WTC11 (cell line): ENCODE results near the gene SYT15. TPM values are rescaled to one million over a fixed set of nuclear protein-coding genes. Genes with fewer than 3 reads are reported as not detected.

Experiments
- ATAC-seq: fragments of 200-7000 bp; cut with Tn5 transposase; 2 replicates; pipeline ENCODE4 v1.10.0; 2021; ENCODE audit warnings: mild to moderate bottlenecking, moderate library complexity
- CTCF ChIA-PET: fragments of 300-600 bp; sonication (Branson Sonifier 250); formaldehyde crosslinking; loops from one replicate; lab custom pipeline; 2021; ENCODE audit warnings: antibody characterized with exemption; lab: Charles Lee
- POLR2A ChIA-PET: fragments of 350-600 bp; sonication (Branson Sonifier 250); formaldehyde crosslinking; loops from one replicate; lab custom pipeline; 2021; ENCODE audit warnings: antibody characterized with exemption; lab: Charles Lee
- DNase-seq: peaks from one replicate; pipeline ENCODE4 v3.0.0; 2021; ENCODE audit warnings: low spot score
- H3K27ac Mint-ChIP-seq: 2 replicates; pipeline ENCODE4 v1.8.0; 2021; ENCODE audit warnings: mixed read lengths
- H3K27me3 Mint-ChIP-seq: 2 replicates; pipeline ENCODE4 v1.8.0; 2021; ENCODE audit warnings: low read depth, mild to moderate bottlenecking, moderate library complexity, mixed read lengths
- H3K36me3 Mint-ChIP-seq: 2 replicates; pipeline ENCODE4 v1.8.0; 2021; ENCODE audit warnings: mixed read lengths
- H3K4me1 Mint-ChIP-seq: 2 replicates; pipeline ENCODE4 v1.8.0; 2022; ENCODE audit warnings: mixed read lengths
- H3K4me3 Mint-ChIP-seq: 2 replicates; pipeline ENCODE4 v1.8.0; 2021; ENCODE audit warnings: mild to moderate bottlenecking, moderate library complexity, mixed read lengths
- H3K9me3 Mint-ChIP-seq: 2 replicates; pipeline ENCODE4 v1.8.0; 2021; ENCODE audit warnings: mixed read lengths
- ATF2 ChIP-seq: sonication (generic); formaldehyde crosslinking; IDR thresholded peaks from 2 replicates; pipeline ENCODE4 v1.8.1; 2022; ENCODE audit warnings: low read depth, missing genetic modification reagents, borderline replicate concordance
- ESRRA ChIP-seq: sonication (generic); formaldehyde crosslinking; IDR thresholded peaks from 2 replicates; pipeline ENCODE4 v1.8.1; 2022; ENCODE audit warnings: mild to moderate bottlenecking, missing genetic modification reagents, borderline replicate concordance
- GTF2I ChIP-seq: fragments of 250-450 bp; sonication (Bioruptor Pico); conservative IDR thresholded peaks from 2 replicates; pipeline ENCODE4 v1.4.0; 2021; ENCODE audit warnings: mild to moderate bottlenecking
- IRF2 ChIP-seq: sonication (generic); formaldehyde crosslinking; IDR thresholded peaks from 2 replicates; pipeline ENCODE4 v1.8.0; 2022; ENCODE audit warnings: low read depth, missing genetic modification reagents, borderline replicate concordance
- KAT7 ChIP-seq: sonication (generic); formaldehyde crosslinking; IDR thresholded peaks from 2 replicates; pipeline ENCODE4 v1.8.1; 2023; ENCODE audit warnings: missing genetic modification reagents, mild to moderate bottlenecking, borderline replicate concordance
- MXD4 ChIP-seq: fragments of 250-450 bp; sonication (Bioruptor Pico); IDR thresholded peaks from 2 replicates; pipeline ENCODE4 v1.8.0; 2021; ENCODE audit warnings: mild to moderate bottlenecking, moderate library complexity, borderline replicate concordance
- SOX15 ChIP-seq: fragments of 250-450 bp; sonication (Bioruptor Pico); IDR thresholded peaks from 2 replicates; pipeline ENCODE4 v1.9.0; 2021; ENCODE audit warnings: mild to moderate bottlenecking
- TEAD4 ChIP-seq: sonication (generic); formaldehyde crosslinking; IDR thresholded peaks from 2 replicates; pipeline ENCODE4 v1.8.0; 2022; ENCODE audit warnings: mild to moderate bottlenecking, missing genetic modification reagents
- USF2 ChIP-seq: sonication (generic); formaldehyde crosslinking; IDR thresholded peaks from 2 replicates; pipeline ENCODE4 v1.8.1; 2023; ENCODE audit warnings: mild to moderate bottlenecking, missing genetic modification reagents, moderate library complexity
- ZBTB21 ChIP-seq: sonication (generic); formaldehyde crosslinking; IDR thresholded peaks from 2 replicates; pipeline ENCODE4 v1.8.1; 2023; ENCODE audit warnings: mild to moderate bottlenecking, missing genetic modification reagents, borderline replicate concordance
- ZNF121 ChIP-seq: sonication (generic); formaldehyde crosslinking; IDR thresholded peaks from 2 replicates; pipeline ENCODE4 v1.8.0; 2023; ENCODE audit warnings: missing genetic modification reagents
- ZNF219 ChIP-seq: sonication (generic); formaldehyde crosslinking; IDR thresholded peaks from 2 replicates; pipeline ENCODE4 v1.8.0; 2023; ENCODE audit warnings: missing genetic modification reagents, mild to moderate bottlenecking, borderline replicate concordance
- ZNF416 ChIP-seq: fragments of 250-450 bp; sonication (Bioruptor Pico); IDR thresholded peaks from 2 replicates; pipeline ENCODE4 v1.9.0; 2021; ENCODE audit warnings: mild to moderate bottlenecking, inconsistent platforms
- ZNF532 ChIP-seq: fragments of 250-450 bp; sonication (Bioruptor Pico); IDR thresholded peaks from 2 replicates; pipeline ENCODE4 v1.9.0; 2021; ENCODE audit warnings: mild to moderate bottlenecking, borderline replicate concordance
- total RNA-seq: library from RNA; stranded (reverse); gene quantifications from 3 replicates; pipeline ENCODE4 v1.2.3, GENCODE V29; 2021
- TF ChIP-seq, protein P1 (sequence below): sonication (generic); formaldehyde crosslinking; IDR thresholded peaks from 2 replicates; pipeline ENCODE4 v1.8.1; 2023; ENCODE audit warnings: mild to moderate bottlenecking, moderate library complexity, missing genetic modification reagents
- TF ChIP-seq, protein P2 (sequence below): sonication (generic); formaldehyde crosslinking; IDR thresholded peaks from 2 replicates; pipeline ENCODE4 v1.8.0; 2022; ENCODE audit warnings: mild to moderate bottlenecking, missing genetic modification reagents
- TF ChIP-seq, protein P3 (sequence below): sonication (generic); formaldehyde crosslinking; IDR thresholded peaks from 2 replicates; pipeline ENCODE4 v1.8.0; 2023; ENCODE audit warnings: missing genetic modification reagents

The SYT15 gene
- total RNA-seq, 1 experiment from 2014 or later = 1.5 TPM

DNA sequence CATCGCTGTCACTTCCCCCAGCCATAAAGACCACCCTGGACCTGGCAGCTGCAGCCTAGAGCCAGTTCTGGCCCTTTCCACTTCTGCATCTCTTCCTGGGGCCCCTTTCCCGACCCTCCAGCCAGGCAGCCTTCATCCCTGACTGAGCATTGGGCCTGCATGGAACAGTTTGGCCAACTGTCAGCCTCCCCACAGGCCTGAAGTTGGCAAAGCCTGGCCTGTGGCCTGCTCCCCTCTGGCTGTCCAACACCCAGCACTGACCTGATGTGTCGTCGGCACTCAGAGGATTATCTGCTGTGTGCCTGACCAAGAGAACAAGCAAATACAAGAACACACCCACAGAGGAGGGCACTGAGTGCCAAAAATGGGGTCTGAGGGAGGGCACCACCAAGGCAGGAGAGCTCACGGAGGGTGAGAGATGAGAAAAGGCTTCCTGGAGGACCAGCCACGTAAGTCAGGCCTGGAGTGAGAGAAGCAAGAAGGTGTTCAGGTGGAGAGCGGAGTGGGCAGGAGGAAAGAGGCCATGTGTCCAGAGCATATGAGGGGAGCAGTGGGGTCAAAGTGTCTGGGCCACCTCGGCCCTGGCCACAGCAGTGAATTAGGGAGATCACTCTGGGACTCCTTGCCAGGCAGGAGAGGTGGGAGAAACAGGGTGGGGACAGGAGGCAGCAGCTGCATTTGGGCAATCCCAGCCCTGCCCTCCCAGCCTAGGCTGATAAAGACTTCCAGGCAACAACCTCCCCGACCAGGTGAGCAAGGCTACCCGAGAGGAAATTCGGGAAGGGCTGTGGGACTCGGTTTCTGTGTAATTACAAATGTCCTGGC, 27.0 kb upstream of the SYT15 start (continued):
- no peak for TF ChIP-seq USF2
- no peak for TF ChIP-seq MXD4 (CRISPR knock-in tag)
- no peak for TF ChIP-seq ATF2 (CRISPR knock-in tag)
- TF ChIP-seq SOX15 (CRISPR knock-in tag) = no peak
- no peak for TF ChIP-seq ZNF416 (CRISPR knock-in tag)
- TF ChIP-seq, protein P1, sequence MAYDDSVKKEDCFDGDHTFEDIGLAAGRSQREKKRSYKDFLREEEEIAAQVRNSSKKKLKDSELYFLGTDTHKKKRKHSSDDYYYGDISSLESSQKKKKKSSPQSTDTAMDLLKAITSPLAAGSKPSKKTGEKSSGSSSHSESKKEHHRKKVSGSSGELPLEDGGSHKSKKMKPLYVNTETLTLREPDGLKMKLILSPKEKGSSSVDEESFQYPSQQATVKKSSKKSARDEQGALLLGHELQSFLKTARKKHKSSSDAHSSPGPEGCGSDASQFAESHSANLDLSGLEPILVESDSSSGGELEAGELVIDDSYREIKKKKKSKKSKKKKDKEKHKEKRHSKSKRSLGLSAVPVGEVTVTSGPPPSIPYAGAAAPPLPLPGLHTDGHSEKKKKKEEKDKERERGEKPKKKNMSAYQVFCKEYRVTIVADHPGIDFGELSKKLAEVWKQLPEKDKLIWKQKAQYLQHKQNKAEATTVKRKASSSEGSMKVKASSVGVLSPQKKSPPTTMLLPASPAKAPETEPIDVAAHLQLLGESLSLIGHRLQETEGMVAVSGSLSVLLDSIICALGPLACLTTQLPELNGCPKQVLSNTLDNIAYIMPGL (CRISPR knock-in tag) = no peak

DNA sequence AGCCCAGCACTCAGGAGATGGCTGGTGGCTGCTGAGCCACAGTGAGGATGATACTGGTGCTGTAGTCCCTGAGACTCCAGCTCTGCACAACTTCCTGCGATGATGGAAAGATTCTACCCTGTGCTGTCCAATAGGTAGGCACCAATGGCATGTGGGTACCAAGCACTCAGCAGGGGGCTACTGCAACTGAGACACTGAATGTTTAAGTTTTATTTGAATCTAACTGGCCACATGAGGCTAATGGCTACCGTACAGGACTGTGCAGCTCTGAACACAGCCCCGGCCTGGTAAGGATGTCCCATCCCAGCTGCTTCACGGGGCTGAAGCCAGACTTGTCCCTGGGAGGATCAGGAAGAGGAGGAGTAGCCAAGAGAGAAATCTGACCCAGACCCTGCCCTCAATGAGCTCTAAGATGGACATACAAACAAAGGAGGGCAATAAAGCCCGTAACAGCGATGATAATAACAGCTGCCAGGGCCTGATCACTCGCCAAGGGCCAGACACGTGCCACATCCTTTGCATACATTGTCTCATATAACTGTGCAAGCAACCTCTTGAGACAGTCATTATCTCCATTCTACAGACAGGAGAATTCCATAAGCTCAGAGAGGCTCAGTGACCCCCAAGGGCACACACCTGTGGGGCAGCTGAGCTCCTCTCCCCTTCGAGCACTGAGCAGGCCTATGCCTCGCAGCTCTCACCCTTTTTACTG, 26.2 kb upstream of the SYT15 start:
- Mint-ChIP-seq H3K4me1 (peaks cover 8% of the 10 kb centered on the region), H3K9me3 (no peaks in the 10 kb centered on the region), H3K27me3 (no peaks in the 10 kb centered on the region; the same call in none of the 2 replicates), H3K4me3 (no peak overlapping the region), H3K27ac (no peak overlapping the region), H3K36me3 (no peaks in the 10 kb centered on the region)
- DNase-seq (no peak), ATAC-seq (no peak)
- ChIA-PET CTCF (interaction anchor here (0.7 to 0.9 kb wide), 2 partner anchors 8 to 9 kb away, joined by 3 to 4 read pairs; no protein-coding TSS in a partner anchor), POLR2A (interaction anchor here (0.7 kb wide), 1 partner anchor 8 kb away, joined by 4 read pairs; no protein-coding TSS in a partner anchor)
- no peak for TF ChIP-seq ZNF219 (CRISPR knock-in tag)
- TF ChIP-seq ZNF121 (CRISPR knock-in tag) = no peak
- TF ChIP-seq ZBTB21 (CRISPR knock-in tag) = no peak
- TF ChIP-seq ESRRA (CRISPR knock-in tag) = no peak
- TF ChIP-seq, protein P2, sequence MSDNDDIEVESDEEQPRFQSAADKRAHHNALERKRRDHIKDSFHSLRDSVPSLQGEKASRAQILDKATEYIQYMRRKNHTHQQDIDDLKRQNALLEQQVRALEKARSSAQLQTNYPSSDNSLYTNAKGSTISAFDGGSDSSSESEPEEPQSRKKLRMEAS (CRISPR knock-in tag) = no peak
- TF ChIP-seq, protein P3, sequence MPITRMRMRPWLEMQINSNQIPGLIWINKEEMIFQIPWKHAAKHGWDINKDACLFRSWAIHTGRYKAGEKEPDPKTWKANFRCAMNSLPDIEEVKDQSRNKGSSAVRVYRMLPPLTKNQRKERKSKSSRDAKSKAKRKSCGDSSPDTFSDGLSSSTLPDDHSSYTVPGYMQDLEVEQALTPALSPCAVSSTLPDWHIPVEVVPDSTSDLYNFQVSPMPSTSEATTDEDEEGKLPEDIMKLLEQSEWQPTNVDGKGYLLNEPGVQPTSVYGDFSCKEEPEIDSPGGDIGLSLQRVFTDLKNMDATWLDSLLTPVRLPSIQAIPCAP (CRISPR knock-in tag) = no peak
- no peak for TF ChIP-seq GTF2I (CRISPR knock-in tag)

DNA sequence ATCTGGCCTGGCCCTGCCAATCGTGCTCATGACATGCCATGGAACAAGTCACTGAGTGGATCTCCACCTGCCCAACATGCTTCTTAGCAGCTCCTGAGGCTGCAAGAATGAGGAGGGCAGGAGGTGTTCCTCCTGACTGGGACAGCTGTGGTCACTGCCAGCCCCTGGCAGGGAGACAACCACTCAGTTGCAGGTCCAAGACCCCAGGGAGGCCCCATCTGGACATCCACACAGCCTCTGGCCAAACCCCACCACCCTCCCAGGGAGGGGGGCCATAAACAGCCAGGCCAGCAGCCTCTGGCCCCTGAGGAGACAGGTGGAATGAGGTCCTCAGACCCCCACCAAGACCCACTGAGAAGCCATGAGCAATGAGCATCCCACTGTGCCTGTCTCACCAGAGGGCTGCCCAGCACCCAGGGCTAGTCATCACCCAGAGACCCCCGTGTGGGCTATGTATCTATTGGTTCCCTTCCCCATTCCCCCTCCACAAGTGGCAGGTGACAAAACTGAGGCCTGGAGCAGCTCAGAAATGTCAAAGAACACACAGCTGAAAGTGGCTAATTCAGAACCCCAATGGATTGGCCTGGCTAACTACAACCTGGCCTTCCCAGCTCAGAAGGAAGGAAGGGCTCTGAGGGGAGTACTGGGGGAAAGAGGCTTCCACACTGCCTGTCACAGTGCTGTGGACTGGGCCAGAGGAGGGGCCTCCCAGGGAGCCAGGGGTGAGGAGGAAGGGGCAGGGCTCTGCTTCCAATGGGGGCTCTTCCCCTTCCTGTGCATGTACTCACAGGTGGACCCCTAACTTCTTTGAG, 25.5 kb upstream of the SYT15 start:
- peak; percentile 8 for DNase-seq
- no peak for ATAC-seq
- Mint-ChIP-seq H3K9me3 (no peaks in the 10 kb centered on the region), H3K27me3 (no peaks in the 10 kb centered on the region; the same call in none of the 2 replicates), H3K36me3 (no peaks in the 10 kb centered on the region), H3K27ac (no peak overlapping the region), H3K4me1 (peaks cover 9% of the 10 kb centered on the region), H3K4me3 (no peak overlapping the region)
- ChIA-PET POLR2A (interaction anchor here (0.7 kb wide), 1 partner anchor 9 kb away, joined by 4 read pairs; no protein-coding TSS in a partner anchor), CTCF (interaction anchor here (0.7 to 0.9 kb wide), 2 partner anchors 9 to 10 kb away, joined by 3 to 4 read pairs; no protein-coding TSS in a partner anchor)
- TF ChIP-seq KAT7 (CRISPR knock-in tag) (no peak), IRF2 (CRISPR knock-in tag) (no peak), TEAD4 (CRISPR knock-in tag) (no peak), ZNF532 (CRISPR knock-in tag) (no peak)
